HG03342 (cell line): ENCODE results near the gene AIDA.
"Not testable (repeated sequence)": the region's sequence is repeated elsewhere in the genome, so short reads cannot be mapped to it uniquely, and the experiment has no call there.

ENCODE experiments used
- ATAC-seq: cut with Tn5 transposase; IDR thresholded peaks from one replicate; pipeline ENCODE4 v1.9.1; 2021; ENCODE audit warnings: mild to moderate bottlenecking, moderate library complexity; ENCODE audit not compliant: unreplicated experiment

The AIDA gene

GRCh38 chr1:222713091-222713961, 1.0 kb upstream of the AIDA start:
- ATAC-seq: peak; percentile 56

DNA sequence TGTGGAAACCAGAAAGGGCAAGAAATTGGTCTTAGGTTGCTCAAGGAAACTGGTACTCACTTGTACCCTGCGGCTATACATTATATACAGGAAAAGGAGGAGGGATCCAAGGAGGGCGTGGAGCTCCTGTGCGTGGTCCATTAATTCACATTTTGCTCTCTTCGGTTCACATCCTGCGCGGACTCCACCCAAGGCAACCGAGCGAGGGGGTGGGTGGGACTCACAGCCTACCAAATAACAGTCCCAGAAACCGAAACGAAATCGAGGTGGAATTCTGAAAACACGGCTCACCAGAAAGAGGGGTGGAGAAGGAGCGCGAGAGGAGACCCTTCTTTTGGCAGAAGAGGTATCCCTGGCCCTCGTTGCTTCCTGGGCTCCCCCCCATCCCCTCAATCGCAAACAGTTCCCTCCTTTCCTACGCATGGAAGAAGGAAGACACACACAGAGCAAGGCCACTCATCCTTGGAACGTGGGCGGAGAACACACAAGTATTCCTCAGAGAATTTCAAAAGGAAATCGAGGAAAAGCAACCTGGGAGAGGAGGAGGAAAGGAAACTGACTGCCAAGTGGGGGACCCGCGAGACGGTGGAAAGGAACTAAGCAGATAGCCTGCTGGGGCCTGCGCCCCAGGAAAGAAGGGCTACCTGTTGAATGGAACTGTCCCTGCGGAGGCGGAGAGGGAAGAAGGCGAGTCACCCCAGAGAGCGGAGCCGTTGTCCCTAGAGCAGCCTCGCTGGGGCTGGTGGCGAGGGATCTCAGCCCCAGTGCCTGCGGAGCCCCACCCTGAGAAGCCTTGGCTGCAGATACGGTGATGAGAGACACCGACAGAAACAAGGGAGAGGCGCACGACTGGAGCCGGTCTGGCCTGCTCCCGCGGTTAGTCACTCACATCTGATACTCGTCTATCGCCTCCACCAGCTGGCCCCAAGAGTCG, 705 bp downstream of the AIDA start:
- ATAC-seq: peak; percentile 34

DNA sequence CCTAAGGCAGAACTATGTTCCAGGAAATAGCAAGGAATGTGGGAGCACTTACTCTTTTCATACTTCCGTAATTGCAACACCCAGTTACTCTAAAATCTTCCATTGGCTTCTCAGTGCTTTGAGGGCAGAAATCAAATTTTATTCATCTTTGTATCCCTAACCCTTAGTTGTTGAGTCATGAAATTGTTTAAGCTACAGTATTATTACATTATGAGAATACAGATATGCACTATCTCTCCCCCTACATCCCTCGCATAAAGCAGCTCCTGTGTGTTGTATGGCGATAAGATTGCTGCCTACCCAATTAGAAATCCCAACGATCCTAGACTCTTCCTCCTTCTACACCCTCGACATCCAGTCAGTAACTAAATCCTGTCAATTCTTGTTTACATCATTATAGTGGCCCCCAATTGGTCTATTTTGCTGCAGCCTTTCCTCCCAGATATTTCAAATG, 2.6 kb downstream of the AIDA start:
- ATAC-seq: no peak

DNA sequence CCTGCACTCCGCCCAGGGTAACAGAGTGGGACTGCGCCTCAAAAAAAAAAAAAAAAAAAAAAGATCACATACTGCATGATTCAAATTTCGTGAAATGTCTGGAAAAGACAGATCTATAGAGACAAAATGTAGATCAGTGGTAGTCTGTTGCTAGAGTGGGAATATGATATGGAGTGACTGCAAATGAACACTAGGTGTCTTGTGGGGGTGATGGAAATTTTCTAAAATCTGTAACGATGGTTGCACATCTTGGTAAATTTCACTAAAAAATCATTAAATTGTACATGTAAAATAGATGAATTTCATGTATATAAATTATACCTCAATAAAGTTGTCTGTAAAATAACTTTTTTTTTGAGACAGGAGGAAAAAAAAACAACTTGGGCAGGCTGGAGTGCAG, 5.5 kb downstream of the AIDA start:
- ATAC-seq: no peak

DNA sequence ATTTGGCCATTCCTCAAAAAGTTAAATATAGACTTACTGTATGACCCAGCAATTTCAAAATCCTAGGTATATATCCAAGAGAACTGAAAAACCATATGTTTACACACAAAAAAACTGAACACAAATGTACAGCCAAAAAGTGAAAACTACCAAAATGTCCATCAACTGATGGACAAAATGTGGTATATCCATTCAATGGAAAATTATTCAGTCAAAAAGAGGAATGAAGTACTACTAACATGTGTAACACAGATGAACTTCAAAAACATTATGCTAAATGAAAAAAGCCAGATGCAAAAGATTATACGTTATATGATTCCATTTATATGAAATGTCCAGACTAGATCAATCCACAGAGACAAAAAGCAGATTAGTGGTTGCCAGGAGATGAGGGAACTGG, 8.0 kb downstream of the AIDA start:
- ATAC-seq: no peak

GRCh38 chr1:222702210-222702609, 10.1 kb downstream of the AIDA start:
- ATAC-seq: no peak

DNA sequence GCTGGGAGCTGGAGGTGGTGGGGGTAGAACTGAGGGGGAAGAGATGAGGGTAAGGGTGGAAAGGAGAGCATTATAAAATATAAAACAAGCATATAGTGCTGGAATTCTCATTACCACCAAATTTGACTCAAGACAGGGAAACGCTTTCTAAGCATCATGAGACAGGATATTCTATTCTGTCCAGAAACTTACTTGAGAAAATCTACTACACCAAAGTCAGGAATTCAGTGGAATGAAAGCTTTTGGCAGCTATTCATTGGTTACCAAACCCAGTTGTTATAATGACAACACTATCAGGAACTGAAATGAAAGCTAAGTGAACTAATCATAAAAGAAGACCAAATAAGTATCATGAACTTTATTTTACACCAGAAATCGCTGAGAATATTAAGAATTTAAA, 14.5 kb downstream of the AIDA start:
- ATAC-seq: no peak

- no peak for ATAC-seq
Observed at GRCh38 chr1:222697203-222697602, 15.1 kb downstream of the AIDA start.

DNA sequence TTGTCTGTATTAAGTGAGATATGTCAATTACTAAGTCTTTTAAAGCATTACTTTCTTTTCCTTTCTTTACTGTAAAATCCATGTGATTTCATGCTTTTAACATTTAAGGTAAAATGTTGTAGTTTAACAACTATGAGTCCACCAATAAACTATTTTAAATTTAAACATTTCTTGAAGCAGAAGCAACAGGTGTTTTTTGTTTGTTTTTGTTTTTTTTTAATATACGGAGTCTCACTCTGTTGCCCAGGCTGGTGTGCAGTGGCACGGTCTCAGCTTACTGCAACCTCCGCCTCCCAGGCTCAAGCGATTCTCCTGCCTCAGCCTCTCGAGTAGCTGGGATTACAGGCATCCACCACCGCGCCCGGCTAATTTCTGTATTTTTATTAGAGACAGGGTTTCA, 15.6 kb downstream of the AIDA start:
- no peak for ATAC-seq

DNA sequence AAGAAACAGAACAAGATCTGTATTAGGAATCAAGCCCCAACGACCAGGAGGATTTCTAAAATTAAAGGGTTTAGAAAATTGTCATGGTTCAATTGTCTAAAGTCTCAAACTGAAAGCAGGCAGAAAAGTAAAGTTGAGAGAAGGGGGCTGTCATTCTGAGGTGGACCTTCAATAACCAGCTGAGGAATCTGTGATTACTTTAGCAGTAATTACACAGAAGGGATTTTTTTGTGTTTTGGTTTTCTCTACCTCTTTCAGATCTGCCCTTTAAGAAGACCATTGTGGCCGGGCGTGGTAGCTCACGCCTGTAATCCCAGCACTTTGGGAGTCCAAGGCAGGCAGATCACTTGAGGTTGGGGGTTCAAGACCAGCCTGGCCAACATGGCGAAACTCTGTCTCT, 17.4 kb downstream of the AIDA start:
- ATAC-seq: no peak

GRCh38 chr1:222691016-222691415, 21.3 kb downstream of the AIDA start:
- no peak for ATAC-seq

GRCh38 chr1:222680080-222680479, 32.2 kb downstream of the AIDA start:
- no peak for ATAC-seq

DNA sequence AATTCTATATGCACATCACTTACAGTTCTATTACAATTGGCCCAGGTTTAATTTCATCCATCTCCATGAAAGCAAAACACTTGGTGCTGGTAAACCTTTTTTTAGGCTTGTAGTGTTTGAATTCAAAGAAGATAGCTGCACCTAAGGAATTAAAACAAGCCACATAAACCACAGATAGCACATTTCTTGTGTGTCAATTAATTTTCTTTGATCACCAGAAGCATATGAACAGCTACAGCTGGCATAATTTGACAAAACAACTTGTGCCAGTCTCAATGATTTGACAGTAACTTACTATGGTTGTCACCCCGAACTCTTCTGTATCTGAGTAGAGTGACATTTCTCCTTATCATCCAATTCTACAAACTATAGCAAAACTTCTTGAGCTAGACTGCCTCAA, 42.2 kb downstream of the AIDA start:
- no peak for ATAC-seq

DNA sequence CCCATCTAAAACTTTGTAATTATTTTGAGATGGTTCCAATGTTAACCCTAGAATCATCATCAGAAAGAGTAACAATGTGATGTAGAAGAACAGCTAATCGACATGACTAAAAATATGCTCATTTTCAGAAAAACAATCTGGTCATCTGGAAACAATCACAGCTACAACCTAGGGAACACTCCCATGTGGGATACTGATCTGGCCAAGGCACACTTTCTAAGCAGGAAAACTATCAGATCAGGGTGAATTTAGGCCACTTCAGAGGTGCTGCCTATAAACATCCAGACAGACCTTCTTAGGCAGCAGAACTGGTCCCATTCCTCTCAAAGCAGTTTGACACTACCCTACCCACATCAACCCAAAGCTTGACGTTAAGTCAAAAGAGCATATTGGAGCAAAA, 43.2 kb downstream of the AIDA start:
- not testable (repeated sequence) for ATAC-seq

DNA sequence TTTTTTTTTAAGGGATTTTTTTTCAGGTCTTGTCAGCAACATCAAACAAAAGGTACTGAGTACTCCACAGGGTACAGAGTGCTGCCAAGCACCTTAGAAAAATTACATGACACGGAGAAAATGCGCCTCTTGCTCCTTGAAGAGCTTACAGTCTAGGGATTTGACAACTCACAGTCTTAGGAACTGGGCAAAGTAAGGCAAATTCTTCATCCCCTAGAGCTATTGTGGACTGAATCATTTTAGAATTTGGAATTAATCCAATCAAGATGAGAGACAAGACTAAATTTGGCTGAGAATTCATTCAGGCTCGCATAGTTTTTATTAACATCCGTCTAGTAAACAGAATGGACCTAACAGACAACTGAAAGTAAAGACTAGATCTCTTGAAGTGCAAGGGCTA, 44.1 kb downstream of the AIDA start:
- ATAC-seq: not testable (repeated sequence)

DNA sequence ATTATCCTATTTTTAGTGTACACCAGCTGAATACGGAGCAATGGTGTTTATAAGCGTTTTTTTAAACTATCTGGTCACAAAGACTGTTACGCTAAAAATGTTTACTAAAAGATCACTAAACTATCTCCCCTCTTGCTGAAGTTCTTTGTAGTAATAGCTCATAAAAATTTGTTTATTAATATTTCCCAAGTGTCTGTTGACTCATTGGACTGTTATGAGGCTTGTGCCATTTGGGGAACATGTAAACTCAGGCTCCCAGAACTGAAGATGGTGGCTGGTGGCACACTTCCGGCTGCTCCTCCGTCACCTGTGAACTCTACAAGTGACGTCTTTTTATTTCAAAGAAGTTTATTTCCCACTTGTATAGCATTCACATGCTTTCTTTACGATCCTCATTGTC, 46.3 kb downstream of the AIDA start:
- ATAC-seq: no peak

- no peak for ATAC-seq
Observed at GRCh38 chr1:222663431-222663934, 48.8 kb downstream of the AIDA start.

GRCh38 chr1:222657899-222658298, 54.4 kb downstream of the AIDA start:
- no peak for ATAC-seq

- ATAC-seq: no peak
Observed at GRCh38 chr1:222656391-222657155, 55.7 kb downstream of the AIDA start.

GRCh38 chr1:222654849-222655248, 57.4 kb downstream of the AIDA start:
- peak; percentile 94 for ATAC-seq
